ENCODE data around the gene GDF10. TPM values are rescaled to one million over a fixed set of nuclear protein-coding genes. Genes with fewer than 3 reads are reported as not detected.

The GDF10 gene
- total and polyA plus RNA-seq, 2 of the 8 experiments (the other 6 are each of a cell fraction or from before 2014, with no cell fraction given), result 0.19 to 0.32 TPM

DNA sequence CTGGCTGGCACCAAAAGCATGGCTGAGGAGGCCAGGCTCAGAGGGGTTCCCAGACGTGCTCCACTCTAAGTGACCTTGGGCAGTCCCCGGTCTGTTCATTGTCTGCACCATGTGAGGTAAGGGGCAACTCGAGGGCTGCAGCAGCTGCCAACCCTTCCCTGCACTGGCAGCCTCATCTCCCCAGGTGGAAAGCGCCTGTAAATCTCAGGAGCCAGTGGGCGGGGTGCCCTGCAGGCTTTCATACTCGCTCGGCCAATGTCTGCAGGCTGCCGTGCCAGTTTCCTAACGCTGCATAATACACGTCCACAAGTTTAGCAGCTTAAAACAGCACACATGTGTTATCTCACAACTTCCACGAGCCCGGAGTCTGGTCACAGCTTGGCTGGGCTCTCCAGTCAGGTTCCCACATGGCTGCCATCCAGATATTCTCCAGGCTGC is 12.6 kb upstream of the GDF10 start:
- Histone ChIP-seq H3K4me1 (replicated peaks in 1 of 4; ENCODE audit: control insufficient read depth in 3 of 4, insufficient read depth in 4 of 4, low read length in 3 of 4) (no peaks in the 10 kb centered on the region), H2AK5ac (ENCODE audit: low read depth, low read length) (no peak overlapping the region), H3K4me2 (ENCODE audit: insufficient read depth in 1 of 2, low read depth in 2 of 2, low read length in 2 of 2) (no peak overlapping the region), H2BK20ac (ENCODE audit: low read length) (no peak overlapping the region), H4K5ac (ENCODE audit: insufficient read length, low read depth, low read length) (no peak overlapping the region), H4K20me1 (replicated peaks in 1 of 2; ENCODE audit: control insufficient read depth in 1 of 2, insufficient read depth in 2 of 2, low read length in 2 of 2) (no peaks in the 10 kb centered on the region), H3K23ac (ENCODE audit: insufficient read length) (no peak overlapping the region), H3K23me2 (ENCODE audit: low read depth, low read length) (no peaks in the 10 kb centered on the region), H2BK120ac (replicated peaks; ENCODE audit: low read depth, low read length) (no peak overlapping the region), H3K4ac (replicated peaks; ENCODE audit: insufficient read length, low read depth, low read length) (no peak overlapping the region), H2BK5ac (ENCODE audit: low read depth, low read length) (no peak overlapping the region), H2BK12ac (ENCODE audit: low read depth, low read length) (no peak overlapping the region), H3K56ac (replicated peaks; ENCODE audit: insufficient read length, low read depth, low read length) (no peak overlapping the region), H3K79me2 (ENCODE audit: control insufficient read depth in 1 of 2, insufficient read depth in 2 of 2, low read length in 2 of 2) (no peaks in the 10 kb centered on the region), H3K4me3 (ENCODE audit: extremely low read depth in 1 of 4, insufficient read depth in 2 of 4, low read depth in 3 of 4, low read length in 4 of 4) (no peak overlapping the region), H3K27ac (ENCODE audit: low read depth, low read length) (no peak overlapping the region), H2BK15ac (ENCODE audit: low read length) (no peak overlapping the region), H3K9ac (replicated peaks in 1 of 4; ENCODE audit: extremely low read depth in 1 of 4, low read depth in 3 of 4, low read length in 3 of 4) (no peak overlapping the region), H4K8ac (ENCODE audit: extremely low read depth, insufficient read depth, low read length) (no peak overlapping the region), H3K79me1 (ENCODE audit: low read depth, low read length) (no peaks in the 10 kb centered on the region), H3K36me3 (ENCODE audit: control insufficient read depth in 2 of 4, insufficient read depth in 4 of 4, low read length in 3 of 4) (no peaks in the 10 kb centered on the region), H3K14ac (ENCODE audit: insufficient read length) (no peak overlapping the region), H3K27me3 (replicated peaks in 1 of 4; ENCODE audit: control insufficient read depth in 3 of 4, extremely low read depth in 1 of 4, insufficient read depth in 3 of 4, low read length in 3 of 4) (no peaks in the 10 kb centered on the region), H4K91ac (replicated peaks; ENCODE audit: insufficient read length, low read length) (no peak overlapping the region), H3K18ac (ENCODE audit: extremely low read depth, low read length) (no peak overlapping the region), H2AFZ (ENCODE audit: low read length) (no peak overlapping the region), H3K9me3 (ENCODE audit: insufficient read depth in 2 of 2, low read depth in 1 of 2, low read length in 1 of 2) (no peaks in the 10 kb centered on the region)
- ChIA-PET CTCF (ENCODE audit: partially characterized antibody) (interaction anchor here (0.7 to 3.3 kb wide), 4 partner anchors 11 to 239 kb away, joined by 3 to 13 read pairs (median 4); no protein-coding TSS in a partner anchor), POLR2A (ENCODE audit: partially characterized antibody) (no interaction called here)
- FAIRE-seq (no peak), DNase-seq (ENCODE audit: low read depth in 1 of 2, low spot score in 2 of 2) (no peak)
- 80% methylated on average over 12 of the region's 12 CpGs; no CpG with 5 or more reads in 1 of the 2 experiments for WGBS, 2 experiments (ENCODE audit: extremely low coverage in 1 of 2, insufficient coverage in 1 of 2, insufficient read length in 1 of 2, insufficient replicate concordance in 2 of 2, low coverage in 1 of 2, low lambda C conversion rate in 2 of 2, missing lambda C conversion rate in 1 of 2)
- TF ChIP-seq NANOG (IDR thresholded peaks at IDR 0.05; ENCODE audit: insufficient read depth, low read depth, low read length, poor library complexity, severe bottlenecking) (no peak), KDM4A (IDR thresholded peaks at IDR 0.05; ENCODE audit: low read depth, low read length, severe bottlenecking) (no peak), KDM1A (IDR thresholded peaks at IDR 0.05; ENCODE audit: borderline replicate concordance, low read length) (no peak), SP1 (IDR thresholded peaks at IDR 0.05; ENCODE audit: low read depth, low read length) (no peak), BACH1 (IDR thresholded peaks at IDR 0.05; ENCODE audit: low read length) (no peak), TCF12 (IDR thresholded peaks at IDR 0.05; ENCODE audit: low read depth, low read length) (no peak), TAF7 (optimal IDR thresholded peaks at IDR 0.05; ENCODE audit: borderline replicate concordance, low read depth, low read length) (no peak), SAP30 (IDR thresholded peaks at IDR 0.05; ENCODE audit: insufficient read depth, insufficient replicate concordance, low read length) (no peak), PHF8 (conservative IDR thresholded peaks at IDR 0.05; ENCODE audit: low read depth, low read length) (no peak), SIRT6 (IDR thresholded peaks at IDR 0.05; ENCODE audit: low read length) (no peak), POLR2A (IDR thresholded peaks at IDR 0.05; ENCODE audit: control extremely low read depth in 1 of 2, low read depth in 2 of 2, low read length in 2 of 2) (no peak), GABPA (IDR thresholded peaks at IDR 0.05; ENCODE audit: borderline replicate concordance, insufficient read depth, low read length) (no peak), KDM5A (IDR thresholded peaks at IDR 0.05; ENCODE audit: low read length) (no peak)
- TF ChIP-seq, protein P1, sequence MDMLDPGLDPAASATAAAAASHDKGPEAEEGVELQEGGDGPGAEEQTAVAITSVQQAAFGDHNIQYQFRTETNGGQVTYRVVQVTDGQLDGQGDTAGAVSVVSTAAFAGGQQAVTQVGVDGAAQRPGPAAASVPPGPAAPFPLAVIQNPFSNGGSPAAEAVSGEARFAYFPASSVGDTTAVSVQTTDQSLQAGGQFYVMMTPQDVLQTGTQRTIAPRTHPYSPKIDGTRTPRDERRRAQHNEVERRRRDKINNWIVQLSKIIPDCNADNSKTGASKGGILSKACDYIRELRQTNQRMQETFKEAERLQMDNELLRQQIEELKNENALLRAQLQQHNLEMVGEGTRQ (IDR thresholded peaks at IDR 0.05; ENCODE audit: low read length), result no peak
